ENCODE results near the gene MLC1.

Gene MLC1

GRCh38 chr22:50058061-50058905 is 26.9 kb downstream of the MLC1 start, which contains the start of gene TTLL8:
TTLL8 (minus strand) TSS chr22:50058298.
- DNase-seq (ENCODE audit: low spot score) = no peak

- no peak for DNase-seq (ENCODE audit: low spot score)
Observed at GRCh38 chr22:50057278-50058060, 27.8 kb downstream of the MLC1 start.

DNA sequence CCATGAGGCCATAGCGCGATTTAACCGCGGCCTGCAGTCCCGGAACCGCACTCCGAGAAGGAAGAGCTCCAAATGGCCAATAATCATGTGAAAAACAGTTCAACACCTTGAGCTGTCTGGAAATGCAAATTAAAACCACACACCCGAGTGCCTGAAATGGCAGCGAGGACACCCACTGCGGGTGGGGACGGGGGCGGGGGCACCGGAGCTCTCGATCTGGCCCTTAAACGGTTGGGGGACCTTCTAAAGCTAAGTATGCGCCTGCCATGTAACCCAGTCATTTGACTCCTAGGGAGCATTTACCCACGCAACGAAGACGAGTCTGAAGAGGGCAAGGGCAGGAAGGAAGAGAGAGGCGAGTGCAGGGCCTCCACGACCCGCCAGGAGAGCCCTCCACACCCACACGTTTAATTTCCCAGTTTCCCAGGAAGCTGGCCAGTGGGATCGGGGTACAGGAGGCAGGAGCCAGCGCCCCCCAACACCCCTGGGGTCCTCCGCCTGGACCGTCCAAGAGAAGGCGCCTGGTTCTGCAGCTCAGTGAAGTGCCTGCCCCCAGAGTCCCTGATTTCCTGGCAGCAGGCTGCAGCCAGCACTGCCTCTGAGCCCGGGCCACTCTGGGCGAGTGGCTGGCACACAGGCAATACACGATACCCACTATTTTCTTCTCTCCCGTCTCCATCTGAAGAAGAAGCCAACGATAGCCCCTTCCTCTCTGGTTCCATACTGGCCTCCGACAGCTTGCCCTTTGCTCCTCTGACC is 28.8 kb downstream of the MLC1 start:
- DNase-seq (ENCODE audit: low spot score) = no peak

DNA sequence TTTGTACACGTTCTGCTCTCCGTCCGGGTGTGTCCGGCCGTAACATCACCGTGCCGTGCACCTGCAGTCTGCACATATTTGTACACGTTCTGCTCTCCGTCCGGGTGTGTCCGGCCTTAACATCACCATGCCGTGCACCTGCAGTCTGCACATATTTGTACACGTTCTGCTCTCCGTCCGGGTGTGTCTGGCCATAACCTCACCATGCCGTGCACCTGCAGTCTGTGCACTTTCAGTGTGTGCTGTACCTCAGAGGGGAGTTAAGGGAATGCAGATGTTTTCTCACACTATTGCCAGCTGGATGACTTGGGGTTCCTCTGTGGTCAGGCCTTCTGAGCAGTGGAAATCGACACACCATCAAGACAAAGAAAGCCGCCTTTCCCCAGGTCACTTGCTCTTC is 31.4 kb downstream of the MLC1 start:
- DNase-seq (ENCODE audit: low spot score) = no peak

DNA sequence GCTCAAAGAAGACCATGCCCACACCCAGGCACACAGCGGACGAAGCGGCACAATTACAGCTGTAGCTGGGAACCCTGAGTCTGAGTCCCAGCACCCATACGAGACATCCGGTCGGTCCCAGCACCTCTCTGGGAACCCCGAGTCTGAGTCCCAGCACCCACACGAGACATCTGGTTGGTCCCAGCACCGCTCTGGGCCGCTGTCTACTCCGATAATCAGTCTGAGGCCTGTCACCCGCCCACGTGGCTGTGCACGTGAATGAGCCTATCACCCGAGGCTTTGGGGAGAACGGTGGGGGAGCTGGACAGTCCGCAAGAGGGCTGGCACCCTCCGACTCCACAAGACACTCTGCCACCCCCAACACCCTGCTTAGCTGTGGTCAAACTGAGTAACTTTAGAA is 33.3 kb downstream of the MLC1 start:
- DNase-seq (ENCODE audit: low spot score) = no peak

DNA sequence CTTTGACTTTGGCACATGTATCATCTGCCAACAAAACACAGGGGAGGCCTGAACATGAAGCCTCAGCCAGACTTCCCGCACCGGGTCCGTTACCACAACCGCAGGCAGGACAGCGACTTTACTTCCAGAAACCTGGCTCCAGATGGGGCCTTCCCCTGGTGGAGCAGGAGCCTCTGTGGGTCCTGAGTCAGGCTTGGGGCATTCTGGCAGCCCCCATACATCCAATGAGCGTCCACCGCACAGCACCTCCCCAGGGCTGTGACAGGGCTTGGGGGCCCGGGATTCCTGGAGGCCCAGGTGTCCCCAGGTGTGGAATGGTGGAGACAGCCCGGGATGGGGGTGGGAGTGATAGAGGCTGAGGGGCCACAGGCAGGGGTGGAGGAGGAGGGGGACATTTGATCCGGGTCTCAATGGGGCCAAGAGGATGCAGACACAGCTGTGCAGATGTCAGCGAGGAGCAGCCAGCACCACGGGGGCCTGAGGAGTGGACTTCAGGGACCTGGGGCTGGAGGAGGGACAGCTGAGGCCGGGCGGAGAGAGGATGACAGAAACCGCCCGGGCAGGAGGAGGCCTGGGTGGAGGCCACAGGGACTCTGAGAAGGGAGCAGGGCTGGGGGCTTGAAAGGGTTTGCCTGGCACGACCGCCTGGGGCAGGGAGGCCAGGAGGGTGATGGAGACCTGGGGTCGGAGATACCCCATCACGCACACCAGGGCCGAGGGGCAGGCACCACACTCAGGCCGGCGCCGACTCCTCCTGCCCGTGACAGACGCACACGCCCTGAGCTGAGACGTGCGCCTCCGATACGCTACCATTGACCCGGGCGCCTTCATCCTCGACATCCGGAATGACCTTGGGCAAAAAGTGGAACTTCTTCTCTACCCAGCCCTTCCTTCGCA is 35.7 kb downstream of the MLC1 start:
- no peak for DNase-seq (ENCODE audit: low spot score)

GRCh38 chr22:50048836-50049235 is 36.4 kb downstream of the MLC1 start:
- DNase-seq (ENCODE audit: low spot score) = no peak

GRCh38 chr22:50048061-50048765 is 37.0 kb downstream of the MLC1 start:
- no peak for DNase-seq (ENCODE audit: low spot score)

- no peak for DNase-seq (ENCODE audit: low spot score)
Observed at GRCh38 chr22:50047346-50047745, 37.9 kb downstream of the MLC1 start.

DNA sequence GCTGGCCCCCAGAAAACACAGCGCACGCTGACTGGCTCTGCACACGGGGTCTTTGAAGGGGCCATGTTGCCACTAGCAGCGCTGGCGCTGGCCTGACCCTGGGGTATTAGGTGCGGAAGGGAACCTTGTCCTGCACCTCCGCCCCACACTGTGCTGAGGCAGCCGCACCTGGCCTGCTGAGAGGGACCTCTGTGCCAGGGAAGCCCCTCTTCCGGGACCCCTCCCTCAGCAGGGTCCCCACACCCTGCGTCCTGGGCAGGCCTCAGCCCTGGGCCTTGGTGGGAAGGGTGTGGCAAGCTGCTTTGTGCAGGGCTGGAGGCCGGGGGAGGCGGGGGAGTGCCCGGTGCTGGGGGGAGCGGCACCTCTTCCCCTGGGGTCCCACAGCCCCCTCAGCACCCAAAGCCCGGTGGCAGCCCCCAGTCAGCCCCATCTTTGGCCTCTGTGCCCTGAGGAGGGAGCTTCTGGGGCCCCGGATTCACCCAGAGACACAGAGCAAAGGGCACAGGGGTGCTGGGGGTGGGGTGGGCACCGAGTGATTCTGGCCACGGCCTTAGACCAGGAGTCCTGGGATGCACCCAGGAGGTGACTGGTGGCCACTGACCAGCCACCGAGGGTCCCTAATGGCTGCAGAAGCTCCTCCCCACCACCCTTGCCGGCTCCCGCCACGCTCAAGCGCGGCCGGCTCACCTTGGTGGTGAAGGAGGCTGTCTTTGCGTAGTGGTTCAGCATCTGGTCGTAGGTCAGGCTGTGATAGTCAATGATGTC is 38.6 kb downstream of the MLC1 start:
- DNase-seq (ENCODE audit: low spot score) = no peak

GRCh38 chr22:50046019-50046415 is 39.2 kb downstream of the MLC1 start:
- no peak for DNase-seq (ENCODE audit: low spot score)

GRCh38 chr22:50045211-50046018 is 39.8 kb downstream of the MLC1 start:
- no peak for DNase-seq (ENCODE audit: low spot score)

- DNase-seq (ENCODE audit: low spot score) = no peak
Observed at GRCh38 chr22:50044485-50045118, 40.6 kb downstream of the MLC1 start.

- no peak for DNase-seq (ENCODE audit: low spot score)
Observed at GRCh38 chr22:50041361-50042065, 43.7 kb downstream of the MLC1 start.

DNA sequence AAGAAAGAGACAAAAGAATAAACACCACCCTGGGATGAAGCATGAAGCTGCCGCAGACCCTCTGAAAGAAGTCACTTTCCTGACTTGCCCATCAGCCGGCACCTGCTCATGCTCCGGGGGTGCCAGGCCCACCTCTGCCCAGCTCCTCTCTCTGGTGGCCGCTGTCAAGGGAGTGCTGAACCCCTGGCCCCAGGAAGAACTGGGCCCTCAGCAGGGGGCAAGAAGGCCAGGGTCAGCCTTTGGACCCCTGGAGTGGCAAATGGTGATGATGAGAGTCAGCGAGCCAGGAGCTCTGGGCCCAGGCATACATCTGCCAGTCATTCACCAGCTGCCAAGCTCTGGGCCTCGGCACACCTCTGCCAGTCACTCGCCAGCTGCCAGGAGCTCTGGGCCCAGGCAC is 44.5 kb downstream of the MLC1 start:
- DNase-seq (ENCODE audit: low spot score) = no peak

GRCh38 chr22:50039669-50040443 is 45.4 kb downstream of the MLC1 start:
- DNase-seq (ENCODE audit: low spot score) = no peak

Data from HuH-7.5 (cell line).